Muscle layer of duodenum (tissue), 2 donors: ENCODE measurements around the gene PPP6C.
A peak's percentile ranks its signal among the peaks of the same experiment; 100 is the strongest.

Experiments used
- H3K27ac ChIP-seq: one replicate; pipeline ENCODE4 v1.7.0; 2013; ENCODE audit warnings: mild to moderate bottlenecking, low read length
- H3K27me3 ChIP-seq: one replicate; pipeline ENCODE4 v1.7.0; 2013; ENCODE audit warnings: low read depth, mild to moderate bottlenecking, control low read depth, low read length
- H3K36me3 ChIP-seq, 2 donors: one replicate each; pipeline ENCODE4 v1.7.0; 2013; ENCODE audit warnings: low read length in 2 of 2, control low read depth in 1 of 2, mild to moderate bottlenecking in 1 of 2; ENCODE audit not compliant: insufficient read depth in 2 of 2, control insufficient read depth in 1 of 2
- H3K4me1 ChIP-seq, 2 donors: one replicate each; pipeline ENCODE4 v1.7.0; 2013; ENCODE audit warnings: low read length in 2 of 2, mild to moderate bottlenecking in 2 of 2, control low read depth in 1 of 2, moderate library complexity in 1 of 2; ENCODE audit not compliant: insufficient read depth in 2 of 2, control insufficient read depth in 1 of 2
- H3K4me3 ChIP-seq, 2 donors: one replicate each; pipeline ENCODE4 v1.7.0; 2013; ENCODE audit warnings: low read length in 2 of 2, low read depth in 1 of 2, mild to moderate bottlenecking in 1 of 2
- H3K9me3 ChIP-seq, 2 donors: one replicate each; pipeline ENCODE4 v1.7.0; 2013; ENCODE audit warnings: low read length in 2 of 2, control low read depth in 1 of 2, mild to moderate bottlenecking in 1 of 2; ENCODE audit not compliant: control insufficient read depth in 1 of 2
- donor health status: healthy.

The PPP6C gene

GRCh38 chr9:125153712-125154367 is 35.8 kb downstream of the PPP6C start:
- Histone ChIP-seq H3K27me3 (no peaks in the 10 kb centered on the region), H3K9me3 (no peaks in the 10 kb centered on the region), H3K4me1 (peaks cover 0 to 9% of the 10 kb centered on the region in 2 donors), H3K27ac (no peak overlapping the region), H3K36me3 (peaks cover 22 to 48% of the 10 kb centered on the region in 2 donors), H3K4me3 (no peak overlapping the region)

DNA sequence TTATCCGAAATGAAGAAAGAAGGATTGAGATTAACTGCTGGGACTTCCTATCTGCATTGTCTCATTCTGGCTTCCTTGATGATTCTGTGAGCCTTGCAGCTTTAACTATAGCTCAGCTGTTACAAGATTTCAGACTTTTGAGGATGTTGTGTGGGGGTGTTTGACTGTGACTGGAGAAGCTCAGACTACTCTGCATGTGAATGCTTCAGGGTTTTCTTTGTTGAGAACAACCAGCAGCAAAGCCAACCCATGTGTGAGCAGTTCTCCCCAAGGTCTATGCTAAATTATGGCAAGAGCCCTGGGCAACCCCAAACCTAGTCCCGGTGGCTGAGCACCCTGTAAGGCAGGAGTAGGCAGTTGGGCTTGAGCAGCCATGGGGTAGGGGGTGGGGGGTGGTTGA is 37.9 kb downstream of the PPP6C start:
- H3K27ac ChIP-seq = no peak overlapping the region
- peaks cover 0 to 9% of the 10 kb centered on the region in 2 donors for H3K4me1 ChIP-seq
- H3K4me3 ChIP-seq = no peak overlapping the region
- no peaks in the 10 kb centered on the region for H3K27me3 ChIP-seq
- no peaks in the 10 kb centered on the region for H3K9me3 ChIP-seq
- H3K36me3 ChIP-seq = peaks cover 19 to 48% of the 10 kb centered on the region in 2 donors

DNA sequence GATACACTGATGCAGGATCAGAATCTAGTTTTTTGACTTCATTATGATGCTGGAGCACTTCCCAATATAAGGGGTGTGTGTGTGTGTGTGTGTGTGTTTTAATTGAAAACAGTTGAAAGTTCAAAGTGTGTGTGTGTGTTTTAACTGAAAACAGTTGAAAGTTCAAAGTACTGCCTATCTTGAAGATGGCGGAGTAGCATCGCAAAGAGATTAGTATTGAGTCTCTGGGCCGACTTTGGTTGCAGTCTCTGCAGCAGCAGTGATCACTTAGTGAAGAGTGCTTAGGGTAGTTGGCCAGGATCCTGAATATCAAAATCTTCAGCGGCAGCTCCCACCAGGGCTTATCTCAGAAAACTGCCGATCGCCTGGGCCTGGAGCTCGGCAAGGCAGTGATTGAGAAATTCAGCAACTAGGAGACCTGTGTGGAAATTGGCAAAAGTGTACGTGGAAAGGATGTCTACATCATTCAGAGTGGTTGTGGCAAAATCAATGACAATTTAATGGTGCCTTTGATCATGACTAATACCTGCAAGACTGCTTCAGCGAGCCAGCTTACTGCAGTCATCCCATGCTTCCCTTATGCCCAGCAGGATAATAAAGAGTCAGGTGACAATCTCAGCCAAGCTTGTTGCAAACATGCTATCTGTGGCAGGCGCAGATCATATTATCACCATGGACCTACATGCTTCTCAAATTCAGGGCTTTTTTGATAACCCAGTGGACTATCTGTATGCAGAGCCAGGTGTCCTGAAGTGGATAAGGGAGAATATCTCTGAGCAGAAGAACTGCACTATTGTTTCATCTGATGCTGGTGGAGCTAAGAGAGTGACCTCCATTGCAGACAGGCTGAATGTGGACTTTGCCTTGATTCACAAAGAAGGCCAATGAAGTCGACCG is 39.0 kb downstream of the PPP6C start:
- no peak overlapping the region for H3K27ac ChIP-seq
- H3K27me3 ChIP-seq = no peaks in the 10 kb centered on the region
- peaks cover 0 to 9% of the 10 kb centered on the region in 2 donors for H3K4me1 ChIP-seq
- H3K36me3 ChIP-seq = peaks cover 19 to 48% of the 10 kb centered on the region in 2 donors
- no peaks in the 10 kb centered on the region for H3K9me3 ChIP-seq
- no peak overlapping the region for H3K4me3 ChIP-seq

GRCh38 chr9:125147401-125147951 is 42.1 kb downstream of the PPP6C start:
- Histone ChIP-seq H3K4me1 (peaks cover 0 to 7% of the 10 kb centered on the region in 2 donors), H3K4me3 (no peak overlapping the region), H3K27me3 (no peaks in the 10 kb centered on the region), H3K27ac (no peak overlapping the region), H3K36me3 (peaks cover 11 to 30% of the 10 kb centered on the region in 2 donors), H3K9me3 (no peaks in the 10 kb centered on the region)

DNA sequence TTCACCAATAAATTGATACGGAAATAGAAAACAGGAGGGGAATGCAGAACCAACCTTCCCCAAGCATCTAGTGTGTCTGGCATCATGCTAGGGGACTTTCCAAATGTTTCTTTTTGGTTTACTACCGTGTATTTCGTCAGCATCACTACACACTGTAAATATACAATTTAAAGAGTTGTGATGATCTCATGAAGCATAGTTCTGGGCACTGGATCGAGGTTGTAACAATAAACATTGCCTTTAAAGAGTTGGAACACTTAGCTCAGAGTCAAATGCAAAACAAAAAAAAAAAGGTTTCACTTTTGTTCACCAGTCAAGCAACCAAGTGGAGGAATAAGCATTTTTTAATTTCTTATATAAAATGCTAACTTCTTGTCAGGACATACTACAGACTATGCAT is 43.4 kb downstream of the PPP6C start:
- peak overlapping the region; percentile 42 for H3K27ac ChIP-seq

DNA sequence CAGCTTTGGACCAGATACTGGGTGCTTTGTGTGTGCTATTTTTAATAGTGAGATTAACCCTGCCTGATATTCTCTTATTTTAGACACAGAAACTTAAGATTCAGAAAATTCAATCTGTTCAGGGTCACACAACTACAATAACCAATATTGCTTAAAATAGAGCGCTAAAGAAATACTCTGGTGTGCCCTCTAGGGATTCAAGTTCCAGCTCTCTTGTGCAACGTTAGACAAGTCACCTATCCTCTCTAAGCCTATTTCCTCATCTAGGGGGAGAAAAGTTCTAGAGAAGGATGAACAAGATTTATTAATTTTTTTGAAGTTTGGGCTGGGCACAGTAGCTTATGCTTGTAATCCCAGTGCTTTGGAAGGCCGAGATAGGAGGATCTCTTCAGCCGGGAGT is 44.2 kb downstream of the PPP6C start:
- peaks cover 3 to 10% of the 10 kb centered on the region in 2 donors for H3K36me3 ChIP-seq
- H3K4me1 ChIP-seq = peaks cover 0 to 7% of the 10 kb centered on the region in 2 donors
- H3K4me3 ChIP-seq = no peak overlapping the region
- H3K9me3 ChIP-seq = no peaks in the 10 kb centered on the region
- H3K27me3 ChIP-seq = no peaks in the 10 kb centered on the region
- H3K27ac ChIP-seq = no peak overlapping the region

More for the DNA sequence above, 43.4 kb downstream of the PPP6C start:
- H3K36me3 ChIP-seq = peaks cover 8 to 18% of the 10 kb centered on the region in 2 donors
- no peak overlapping the region for H3K4me3 ChIP-seq
- H3K27me3 ChIP-seq = no peaks in the 10 kb centered on the region
- no peaks in the 10 kb centered on the region for H3K9me3 ChIP-seq
- H3K4me1 ChIP-seq = peaks cover 0 to 7% of the 10 kb centered on the region in 2 donors

GRCh38 chr9:125143377-125144090 is 46.1 kb downstream of the PPP6C start, which contains the start of gene SCAI:
Gene SCAI (minus strand): TSS chr9:125143528. CDS start chr9:125143437, 91 bp downstream.
- Histone ChIP-seq H3K27ac (no peak within 1 kb of the TSS), H3K27me3 (no peaks in the 10 kb centered on the region), H3K4me3 (peak within 1 kb of the TSS; percentile 60 to 74), H3K9me3 (no peaks in the 10 kb centered on the region), H3K4me1 (peaks cover 0 to 7% of the 10 kb centered on the region in 2 donors), H3K36me3 (peaks cover 0 to 3% of the 10 kb centered on the region in 2 donors)

DNA sequence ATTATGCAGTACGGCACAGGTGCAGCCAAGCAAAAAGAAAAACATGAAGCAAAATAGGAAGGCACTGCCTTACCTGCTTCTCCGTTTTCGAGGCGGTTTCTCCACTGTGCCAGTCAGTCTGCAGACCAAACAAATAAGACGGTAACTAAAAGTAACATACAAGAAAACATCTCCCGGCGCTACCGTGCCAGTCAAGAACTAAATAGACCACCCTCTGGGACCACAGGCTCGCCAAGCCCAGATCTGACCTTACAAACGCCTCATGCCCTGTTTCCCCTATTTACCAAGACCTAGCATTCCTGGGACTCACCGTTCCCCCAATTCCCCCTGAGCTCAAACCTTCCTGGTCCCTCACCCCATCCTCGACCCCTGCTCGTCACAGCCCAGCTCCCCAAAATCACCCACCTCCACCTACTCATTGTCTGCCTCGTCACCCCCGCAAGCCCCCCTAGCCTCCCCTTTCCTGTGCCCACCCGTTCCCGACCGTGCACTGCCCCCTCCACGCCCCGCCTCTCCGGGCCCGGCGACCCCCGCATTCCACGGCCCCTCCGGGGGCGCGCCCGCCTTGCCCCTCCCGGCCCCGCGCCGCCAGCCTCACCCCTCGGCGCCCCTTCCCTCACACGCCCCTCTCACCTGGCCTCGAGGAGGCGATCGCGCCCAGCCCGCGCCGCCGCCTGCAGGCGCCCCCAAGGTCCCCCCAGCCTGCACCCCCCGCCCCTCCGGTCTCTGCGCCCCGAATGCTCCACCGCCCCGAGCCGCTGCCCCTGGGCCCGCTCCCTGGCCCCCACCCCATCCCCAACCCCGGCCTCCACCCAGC is 46.8 kb downstream of the PPP6C start:
- Histone ChIP-seq H3K9me3 (no peaks in the 10 kb centered on the region), H3K27ac (no peak overlapping the region), H3K4me3 (peak overlapping the region; percentile 60 to 74), H3K36me3 (peaks cover 0 to 3% of the 10 kb centered on the region in 2 donors), H3K27me3 (no peaks in the 10 kb centered on the region), H3K4me1 (peaks cover 0 to 7% of the 10 kb centered on the region in 2 donors)

DNA sequence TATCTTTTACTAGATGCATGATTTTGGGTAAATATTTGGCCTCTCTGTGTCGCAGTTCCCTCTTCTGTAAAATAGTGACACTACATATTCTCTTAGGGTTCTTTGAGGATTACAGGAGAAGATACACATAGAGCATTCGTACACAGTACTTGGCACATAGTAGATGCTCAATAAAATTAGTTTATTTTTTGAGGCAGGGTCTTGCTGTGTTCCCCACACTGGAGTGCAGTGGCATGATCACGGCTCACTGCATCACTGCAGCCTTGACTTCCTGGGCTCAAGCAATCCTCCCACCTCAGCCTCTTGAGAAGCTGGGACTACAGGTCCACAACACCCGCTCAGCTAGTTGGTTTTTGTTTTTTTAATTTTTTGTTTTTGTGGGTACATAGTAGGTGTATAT is 47.9 kb downstream of the PPP6C start:
- peaks cover 0 to 7% of the 10 kb centered on the region in 2 donors for H3K4me1 ChIP-seq
- H3K27ac ChIP-seq = no peak overlapping the region
- H3K9me3 ChIP-seq = no peaks in the 10 kb centered on the region
- H3K36me3 ChIP-seq = peaks cover 0 to 3% of the 10 kb centered on the region in 2 donors
- no peaks in the 10 kb centered on the region for H3K27me3 ChIP-seq
- H3K4me3 ChIP-seq = no peak overlapping the region

GRCh38 chr9:125141251-125141650 is 48.4 kb downstream of the PPP6C start:
- no peak overlapping the region for H3K4me3 ChIP-seq
- H3K27ac ChIP-seq = no peak overlapping the region
- H3K36me3 ChIP-seq = peaks cover 0 to 3% of the 10 kb centered on the region in 2 donors
- no peaks in the 10 kb centered on the region for H3K9me3 ChIP-seq
- peaks cover 0 to 7% of the 10 kb centered on the region in 2 donors for H3K4me1 ChIP-seq
- H3K27me3 ChIP-seq = no peaks in the 10 kb centered on the region
